Measurements from ENCODE around the gene ZFR. TPM values are rescaled to one million over a fixed set of nuclear protein-coding genes. Genes with fewer than 3 reads are reported as not detected.
"Not testable (repeated sequence)": the region's sequence is repeated elsewhere in the genome, so short reads cannot be mapped to it uniquely, and the experiment has no call there.

ZFR gene
- total RNA-seq, 1 donor from 2014 or later = 71.5 TPM

DNA sequence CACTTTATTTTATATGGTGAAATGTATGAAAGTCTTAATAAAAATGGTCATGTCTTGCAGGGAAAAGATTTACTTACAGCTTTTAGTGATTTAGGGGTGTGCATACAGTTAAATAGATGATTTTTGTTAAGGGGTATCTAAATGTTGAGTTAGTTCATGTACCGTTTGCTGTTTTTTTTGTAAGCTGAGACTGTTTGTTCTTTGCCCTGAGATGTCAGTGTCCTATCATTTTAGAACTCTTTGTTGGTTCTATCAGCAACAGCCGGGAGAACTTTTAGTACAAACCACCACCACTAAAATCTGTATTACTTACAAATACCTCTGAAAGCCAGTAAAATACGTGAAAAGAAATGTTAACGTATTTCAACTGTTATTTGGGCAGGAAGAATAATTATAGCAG is 75.5 kb downstream of the ZFR start:
- no peak for TF ChIP-seq CTCF (IDR thresholded peaks at IDR 0.05; ENCODE audit: unreplicated experiment)
- no peaks in the 10 kb centered on the region for H3K4me1 Mint-ChIP-seq
- H3K36me3 Mint-ChIP-seq = peaks cover 34% of the 10 kb centered on the region
- no peak for DNase-seq (ENCODE audit: low spot score in 2 of 2, unreplicated experiment in 2 of 2)
- H3K27ac Mint-ChIP-seq = peak overlapping the region; percentile 7
- H3K4me3 Mint-ChIP-seq = no peak overlapping the region
- no peaks in the 10 kb centered on the region for H3K27me3 Mint-ChIP-seq (ENCODE audit: low read depth)
- no peaks in the 10 kb centered on the region for H3K9me3 Mint-ChIP-seq

GRCh38 chr5:32367271-32367670 is 77.3 kb downstream of the ZFR start:
- H3K4me3 Mint-ChIP-seq; H3K27ac Mint-ChIP-seq; H3K27me3 Mint-ChIP-seq (ENCODE audit: low read depth); DNase-seq (ENCODE audit: low spot score in 2 of 2, unreplicated experiment in 2 of 2); H3K4me1 Mint-ChIP-seq; H3K9me3 Mint-ChIP-seq: not testable (repeated sequence)
- peaks cover 29% of the 10 kb centered on the region for H3K36me3 Mint-ChIP-seq

- H3K27ac Mint-ChIP-seq = no peak overlapping the region
- no peaks in the 10 kb centered on the region for H3K27me3 Mint-ChIP-seq (ENCODE audit: low read depth)
- DNase-seq (ENCODE audit: low spot score in 2 of 2, unreplicated experiment in 2 of 2) = no peak
- H3K36me3 Mint-ChIP-seq = peaks cover 31% of the 10 kb centered on the region
- H3K4me3 Mint-ChIP-seq = no peak overlapping the region
- no peaks in the 10 kb centered on the region for H3K9me3 Mint-ChIP-seq
- no peaks in the 10 kb centered on the region for H3K4me1 Mint-ChIP-seq
- no peak for TF ChIP-seq CTCF (IDR thresholded peaks at IDR 0.05; ENCODE audit: unreplicated experiment)
Measured at GRCh38 chr5:32365623-32366022, 78.9 kb downstream of the ZFR start.

DNA sequence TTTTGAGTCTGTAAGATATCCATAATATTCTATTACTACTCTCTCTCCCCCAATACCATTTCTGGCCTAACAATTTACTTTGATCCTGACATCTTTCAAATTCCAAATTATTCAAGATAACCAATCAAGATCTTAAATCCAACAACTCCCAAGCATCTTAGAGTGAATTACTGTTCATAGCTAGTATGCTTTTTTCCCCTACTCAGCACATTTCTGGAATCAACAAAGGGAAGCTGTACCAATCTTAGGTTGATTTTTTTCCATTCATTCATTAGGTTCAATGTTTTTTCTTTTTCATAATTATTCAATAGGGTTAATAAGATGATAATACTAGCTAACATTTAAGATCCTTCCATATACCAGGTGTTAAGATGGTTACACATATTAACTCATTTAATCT is 81.5 kb downstream of the ZFR start:
- no peaks in the 10 kb centered on the region for H3K4me1 Mint-ChIP-seq
- H3K36me3 Mint-ChIP-seq = peaks cover 34% of the 10 kb centered on the region
- no peak overlapping the region for H3K4me3 Mint-ChIP-seq
- TF ChIP-seq CTCF (IDR thresholded peaks at IDR 0.05; ENCODE audit: unreplicated experiment) = no peak
- DNase-seq (ENCODE audit: low spot score in 2 of 2, unreplicated experiment in 2 of 2) = no peak
- H3K27me3 Mint-ChIP-seq (ENCODE audit: low read depth) = no peaks in the 10 kb centered on the region
- H3K9me3 Mint-ChIP-seq = no peaks in the 10 kb centered on the region
- H3K27ac Mint-ChIP-seq = no peak overlapping the region

DNA sequence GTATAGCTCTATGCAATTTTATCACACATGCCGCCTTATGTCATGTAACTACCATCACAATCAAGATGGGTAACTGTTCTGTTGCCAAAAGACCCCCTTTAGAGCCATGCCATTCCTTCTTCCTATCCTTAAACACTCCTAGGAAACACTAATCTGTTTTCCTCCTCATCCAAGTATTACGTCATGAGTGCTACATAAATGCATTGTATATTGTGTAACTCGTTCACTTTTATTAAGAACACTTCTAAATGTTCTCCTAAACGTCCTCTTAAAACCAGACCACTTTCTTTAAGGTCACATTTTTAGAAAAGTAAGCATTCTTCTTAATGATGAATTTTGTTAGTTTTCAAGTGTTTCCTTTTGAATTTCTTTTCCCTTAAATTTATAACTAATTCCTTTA is 82.0 kb downstream of the ZFR start:
- Mint-ChIP-seq H3K27ac (no peak overlapping the region), H3K4me1 (no peaks in the 10 kb centered on the region)
- no peak for DNase-seq (ENCODE audit: low spot score in 2 of 2, unreplicated experiment in 2 of 2)

DNA sequence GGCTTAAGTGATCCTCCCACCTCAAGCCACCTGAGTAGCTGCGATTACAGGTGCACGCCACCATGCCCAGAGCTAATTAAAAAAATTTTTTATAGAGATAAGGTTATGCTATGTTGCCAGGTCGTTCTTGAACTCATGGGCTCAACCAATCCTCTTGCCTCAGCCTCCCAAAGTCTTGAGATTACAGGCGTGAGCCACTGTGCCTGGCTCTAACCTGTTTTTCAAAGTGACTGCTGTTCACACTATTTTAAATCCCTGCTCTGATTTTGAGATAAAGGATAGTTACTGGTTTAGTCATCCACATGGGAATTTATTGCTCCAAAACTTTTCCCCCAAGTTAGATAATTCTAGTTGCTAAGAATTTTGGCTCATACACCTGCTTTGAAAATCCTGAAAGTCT is 83.6 kb downstream of the ZFR start:
- Mint-ChIP-seq H3K36me3 (peaks cover 37% of the 10 kb centered on the region), H3K4me3 (no peak overlapping the region), H3K4me1 (no peaks in the 10 kb centered on the region), H3K27me3 (ENCODE audit: low read depth) (no peaks in the 10 kb centered on the region), H3K27ac (no peak overlapping the region), H3K9me3 (no peaks in the 10 kb centered on the region)
- DNase-seq (ENCODE audit: low spot score in 2 of 2, unreplicated experiment in 2 of 2) = no peak
- no peak for TF ChIP-seq CTCF (IDR thresholded peaks at IDR 0.05; ENCODE audit: unreplicated experiment)

More for the DNA sequence above, 82.0 kb downstream of the ZFR start:
- no peak overlapping the region for H3K4me3 Mint-ChIP-seq
- TF ChIP-seq CTCF (IDR thresholded peaks at IDR 0.05; ENCODE audit: unreplicated experiment) = no peak
- H3K36me3 Mint-ChIP-seq = peaks cover 33% of the 10 kb centered on the region
- H3K9me3 Mint-ChIP-seq = no peaks in the 10 kb centered on the region
- no peaks in the 10 kb centered on the region for H3K27me3 Mint-ChIP-seq (ENCODE audit: low read depth)

All from mesothelial cell of epicardium (in vitro differentiated cells).